Stimulated activated CD4-positive, alpha-beta T cell treated with anti-CD3 and anti-CD28 coated beads, Interleukin-1b, Interleukin-23, amount 100 ng/mL, for 48 hours (primary cell): ENCODE results near the gene TOMM70.

Experiments
- DNase-seq: peaks from one replicate; pipeline ENCODE4 v3.0.0-alpha.2; 2020

The TOMM70 gene

DNA sequence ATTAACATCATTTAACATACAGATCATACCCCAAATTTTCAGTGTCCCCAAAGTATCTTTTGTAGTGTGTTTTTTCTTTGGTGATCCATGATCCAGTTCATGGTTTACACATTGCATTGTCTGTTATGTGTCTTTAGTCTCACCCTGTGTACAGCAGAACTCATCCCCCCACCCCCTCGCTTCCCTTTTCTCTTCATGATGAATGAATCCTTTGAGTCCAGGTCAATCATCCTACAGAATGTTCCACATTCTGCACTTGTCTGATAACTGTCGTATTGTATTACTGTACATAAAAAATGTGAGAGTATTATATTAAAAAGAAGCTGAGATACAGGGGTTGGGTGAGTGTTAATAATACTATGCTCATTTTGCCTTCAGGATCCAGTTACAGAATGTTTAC, 80.9 kb downstream of the TOMM70 start:
- DNase-seq: no peak

DNA sequence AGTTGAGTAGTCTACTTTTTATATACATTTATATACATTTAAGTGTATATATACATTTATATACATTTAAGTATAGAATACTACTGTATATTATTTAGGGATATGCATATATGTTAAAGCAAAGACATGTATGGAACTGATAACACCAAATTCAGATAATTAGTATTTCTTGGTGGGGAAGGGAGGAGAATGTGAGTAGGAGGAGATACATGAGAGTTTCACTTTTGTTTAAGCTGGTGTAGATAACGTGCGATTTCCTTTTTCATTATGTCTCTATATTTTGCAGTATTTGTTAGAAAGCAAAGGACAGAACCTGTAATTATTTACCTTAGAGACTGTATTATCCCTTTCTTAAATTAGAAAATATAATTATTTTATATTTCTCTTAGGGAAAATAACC, 83.0 kb downstream of the TOMM70 start:
- DNase-seq: no peak

DNA sequence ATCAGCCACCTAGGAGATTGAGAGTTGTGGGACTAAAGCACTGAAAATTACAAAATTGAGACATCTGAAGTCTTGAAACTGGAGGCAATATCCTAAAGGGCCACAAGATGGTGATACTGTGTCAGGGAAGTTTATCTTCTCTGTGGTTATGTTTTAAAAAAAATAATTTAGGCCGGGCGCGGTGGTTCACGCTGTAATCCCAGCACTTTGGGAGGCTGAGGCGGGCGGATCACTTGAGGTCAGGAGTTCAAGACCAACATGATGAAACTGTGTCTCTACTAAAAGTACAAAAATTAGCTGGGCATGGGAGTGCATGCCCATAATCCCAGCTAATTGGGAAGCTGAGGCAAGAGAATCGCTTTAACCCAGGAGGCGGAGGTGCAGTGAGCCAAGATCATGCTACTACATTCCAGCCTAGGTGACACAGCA, 84.2 kb downstream of the TOMM70 start:
- DNase-seq: peak; percentile 8
